ENCODE results near the gene MCM3.

- TF ChIP-seq CTCF (IDR thresholded peaks at IDR 0.05; ENCODE audit: poor library complexity, severe bottlenecking) (no peak), EZH2 (IDR thresholded peaks at IDR 0.05; ENCODE audit: borderline replicate concordance, insufficient read depth, low read length, poor library complexity, severe bottlenecking) (no peak), RAD21 (conservative IDR thresholded peaks at IDR 0.05) (no peak), REST (IDR thresholded peaks at IDR 0.05; ENCODE audit: borderline replicate concordance) (no peak), SMC3 (conservative IDR thresholded peaks at IDR 0.05; ENCODE audit: poor library complexity) (no peak), TAF1 (IDR thresholded peaks at IDR 0.05; ENCODE audit: low read depth) (no peak), POLR2AphosphoS5 (IDR thresholded peaks at IDR 0.05) (no peak), EP300 (conservative IDR thresholded peaks at IDR 0.05; ENCODE audit: poor library complexity, severe bottlenecking) (no peak)
These were observed 43.7 kb upstream of the MCM3 start for GRCh38 chr6:52328303-52328662.
